Choroid plexus epithelial cell (primary cell): ENCODE measurements around the gene TADA1.

Experiments used
- DNase-seq: peaks from one replicate; pipeline ENCODE4 v3.0.0-alpha.2; 2010; ENCODE audit warnings: low read depth
- H3K4me3 ChIP-seq: 2 replicates; pipeline ENCODE4 v1.5.1; 2011; ENCODE audit warnings: low read depth, mild to moderate bottlenecking, control low read depth, low read length, moderate library complexity
- TF ChIP-seq, protein P1 (sequence below): conservative IDR thresholded peaks from 2 replicates; pipeline ENCODE4 v1.5.1; 2011; ENCODE audit warnings: low read depth, mild to moderate bottlenecking, control low read depth, inconsistent platforms, low read length, moderate library complexity

Gene TADA1

GRCh38 chr1:166906647-166907046 lies 30.6 kb upstream of the TADA1 start:
- DNase-seq: no peak
- H3K4me3 ChIP-seq: no peak overlapping the region
- TF ChIP-seq, protein P1, sequence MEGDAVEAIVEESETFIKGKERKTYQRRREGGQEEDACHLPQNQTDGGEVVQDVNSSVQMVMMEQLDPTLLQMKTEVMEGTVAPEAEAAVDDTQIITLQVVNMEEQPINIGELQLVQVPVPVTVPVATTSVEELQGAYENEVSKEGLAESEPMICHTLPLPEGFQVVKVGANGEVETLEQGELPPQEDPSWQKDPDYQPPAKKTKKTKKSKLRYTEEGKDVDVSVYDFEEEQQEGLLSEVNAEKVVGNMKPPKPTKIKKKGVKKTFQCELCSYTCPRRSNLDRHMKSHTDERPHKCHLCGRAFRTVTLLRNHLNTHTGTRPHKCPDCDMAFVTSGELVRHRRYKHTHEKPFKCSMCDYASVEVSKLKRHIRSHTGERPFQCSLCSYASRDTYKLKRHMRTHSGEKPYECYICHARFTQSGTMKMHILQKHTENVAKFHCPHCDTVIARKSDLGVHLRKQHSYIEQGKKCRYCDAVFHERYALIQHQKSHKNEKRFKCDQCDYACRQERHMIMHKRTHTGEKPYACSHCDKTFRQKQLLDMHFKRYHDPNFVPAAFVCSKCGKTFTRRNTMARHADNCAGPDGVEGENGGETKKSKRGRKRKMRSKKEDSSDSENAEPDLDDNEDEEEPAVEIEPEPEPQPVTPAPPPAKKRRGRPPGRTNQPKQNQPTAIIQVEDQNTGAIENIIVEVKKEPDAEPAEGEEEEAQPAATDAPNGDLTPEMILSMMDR: no peak

- TF ChIP-seq, protein P1: no peak
- H3K4me3 ChIP-seq: no peak overlapping the region
- DNase-seq: peak; percentile 69
Observed at GRCh38 chr1:166905900-166906299, 29.8 kb upstream of the TADA1 start.

GRCh38 chr1:166905136-166905535 lies 29.1 kb upstream of the TADA1 start:
- DNase-seq: no peak
- TF ChIP-seq, protein P1: no peak
- H3K4me3 ChIP-seq: no peak overlapping the region

GRCh38 chr1:166903232-166903631 lies 27.2 kb upstream of the TADA1 start:
- no peak for DNase-seq
- H3K4me3 ChIP-seq: no peak overlapping the region
- TF ChIP-seq, protein P1: no peak

GRCh38 chr1:166902279-166902678 lies 26.2 kb upstream of the TADA1 start:
- no peak overlapping the region for H3K4me3 ChIP-seq
- TF ChIP-seq, protein P1: no peak
- peak; percentile 43 for DNase-seq

DNA sequence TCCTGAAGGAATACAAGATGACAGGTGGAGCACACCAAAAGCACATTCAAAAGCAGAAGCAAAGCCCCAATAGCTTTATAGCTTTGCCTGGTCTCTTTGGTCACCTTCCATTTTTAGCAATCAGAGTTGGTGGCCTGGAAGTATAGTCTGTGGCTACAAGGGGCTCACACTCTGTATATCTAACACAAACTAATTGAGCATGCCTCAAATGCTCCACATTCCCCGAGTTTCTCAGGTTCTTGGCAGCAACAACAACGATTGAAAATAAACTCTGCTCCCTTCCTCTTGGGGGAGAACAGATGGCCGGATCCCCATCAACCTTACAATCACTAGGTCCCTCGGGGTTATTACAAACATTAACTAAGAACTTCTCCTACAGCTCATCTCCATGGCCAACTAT lies 24.9 kb upstream of the TADA1 start:
- peak; percentile 28 for DNase-seq
- H3K4me3 ChIP-seq: no peak overlapping the region
- TF ChIP-seq, protein P1: no peak

GRCh38 chr1:166899769-166900168 lies 23.7 kb upstream of the TADA1 start:
- H3K4me3 ChIP-seq: no peak overlapping the region
- no peak for DNase-seq
- TF ChIP-seq, protein P1: no peak
